Endothelial cell of umbilical vein (primary cell): Measurements from ENCODE around the gene AKT1. TPM values are rescaled to one million over a fixed set of nuclear protein-coding genes. Genes with fewer than 3 reads are reported as not detected.

ENCODE experiments used
- BruUV-seq: library from RNA; stranded (reverse); fragments of 400-500 nt; replicated peaks from 2 replicates; lab custom pipeline; 2021; lab: Mats Ljungman, UMichigan
- CTCF ChIA-PET: fragments of 300-600, 350-600 bp; sonication (Branson Sonifier 250); formaldehyde crosslinking; loops from one replicate; lab custom pipeline; 2021; ENCODE audit warnings: antibody characterized with exemption, inconsistent platforms; lab: Charles Lee
- POLR2A ChIA-PET: fragments of 300-600, 350-600 bp; sonication (Branson Sonifier 250); formaldehyde crosslinking; loops from one replicate; lab custom pipeline; 2021; ENCODE audit warnings: antibody characterized with exemption, inconsistent platforms; lab: Charles Lee
- DNase-seq: peaks from one replicate; pipeline ENCODE4 v3.0.0-alpha.2; 2011; ENCODE audit warnings: low read depth, low spot score
- FAIRE-seq: peaks from 2 replicates; lab custom pipeline; 2011; peaks lifted over from hg19 to GRCh38; lab: Jason Lieb, UNC
- H2AFZ ChIP-seq: 2 replicates; pipeline ENCODE4 v1.6.0; 2012; ENCODE audit warnings: low read depth, low read length, control low read depth, inconsistent platforms
- H3K27ac ChIP-seq: 2 replicates; pipeline ENCODE4 v1.5.1; 2011; ENCODE audit warnings: low read depth, mild to moderate bottlenecking, control low read depth, low read length, moderate library complexity; ENCODE audit not compliant: insufficient read depth
- H3K27me3 ChIP-seq, 2 experiments: 2 replicates each; pipeline versions ENCODE4 v1.6.0 to v1.6.1; 2011; ENCODE audit warnings: low read length in 2 of 2, mixed read lengths in 1 of 2; ENCODE audit not compliant: control insufficient read depth in 2 of 2, insufficient read depth in 2 of 2
- H3K36me3 ChIP-seq, 2 experiments: 2 replicates in 1 of 2; 3 replicates in 1 of 2; pipeline ENCODE4 v1.5.1; 2011; ENCODE audit warnings: low read length in 2 of 2, mild to moderate bottlenecking in 1 of 2, moderate library complexity in 1 of 2; ENCODE audit not compliant: control insufficient read depth in 2 of 2, insufficient read depth in 2 of 2; ENCODE audit errors: extremely low read depth in 1 of 2
- H3K4me1 ChIP-seq: 3 replicates; pipeline ENCODE4 v1.5.1; 2011; ENCODE audit warnings: mild to moderate bottlenecking, low read length; ENCODE audit not compliant: control insufficient read depth, insufficient read depth; ENCODE audit errors: extremely low read depth
- H3K4me2 ChIP-seq: 2 replicates; pipeline ENCODE4 v1.6.1; 2011; ENCODE audit warnings: low read length, control low read depth, mixed read lengths; ENCODE audit not compliant: insufficient read depth
- H3K4me3 ChIP-seq, 3 experiments: fragments of 200-600 bp in 1 of 3; sonication (generic), shearing (Covaris generic) in 1 of 3; replicated peaks in 1 of 3; 2 replicates each; pipeline ENCODE4 v1.5.1; 2011 to 2016; ENCODE audit warnings: control low read depth in 3 of 3, low read length in 3 of 3, mild to moderate bottlenecking in 2 of 3, inconsistent platforms in 1 of 3, low read depth in 1 of 3, moderate library complexity in 1 of 3; ENCODE audit not compliant: insufficient read depth in 1 of 3
- H3K79me2 ChIP-seq: 2 replicates; pipeline ENCODE4 v1.6.0; 2012; ENCODE audit warnings: low read length, inconsistent platforms; ENCODE audit not compliant: control insufficient read depth, insufficient read depth
- H3K9ac ChIP-seq: replicated peaks from 2 replicates; pipeline ENCODE3; 2011; ENCODE audit warnings: low read length, control low read depth; ENCODE audit not compliant: insufficient read depth; ENCODE audit errors: extremely low read depth
- H3K9me1 ChIP-seq: replicated peaks from 3 replicates; pipeline ENCODE4 v1.6.0; 2011; ENCODE audit warnings: mild to moderate bottlenecking, low read length; ENCODE audit not compliant: control insufficient read depth, insufficient read depth; ENCODE audit errors: extremely low read depth
- H3K9me3 ChIP-seq: replicated peaks from 2 replicates; pipeline ENCODE4 v1.5.1; 2012; ENCODE audit warnings: low read length, inconsistent platforms; ENCODE audit not compliant: control insufficient read depth, insufficient read depth
- H4K20me1 ChIP-seq: replicated peaks from 2 replicates; pipeline ENCODE3; 2011; ENCODE audit warnings: mild to moderate bottlenecking, low read length; ENCODE audit not compliant: control insufficient read depth, insufficient read depth; ENCODE audit errors: extremely low read depth
- EZH2 ChIP-seq: IDR thresholded peaks from 2 replicates; pipeline ENCODE4 v1.6.1; 2012; ENCODE audit warnings: borderline replicate concordance, low read depth, mild to moderate bottlenecking, moderate library complexity, low read length, inconsistent platforms; ENCODE audit not compliant: severe bottlenecking
- FOS ChIP-seq: IDR thresholded peaks from 2 replicates; pipeline ENCODE4 v1.6.1; 2011; ENCODE audit warnings: mild to moderate bottlenecking, low read length, moderate library complexity, borderline replicate concordance; ENCODE audit not compliant: insufficient read depth
- GATA2 ChIP-seq: IDR thresholded peaks from 2 replicates; pipeline ENCODE4 v1.7.0; 2011; ENCODE audit warnings: low read depth, mild to moderate bottlenecking, moderate library complexity, mixed read lengths, low read length; ENCODE audit not compliant: insufficient read length, insufficient read depth
- JUN ChIP-seq: IDR thresholded peaks from 2 replicates; pipeline ENCODE4 v1.6.1; 2011; ENCODE audit warnings: borderline replicate concordance, low read depth; ENCODE audit not compliant: insufficient read length, insufficient read depth
- MAX ChIP-seq: IDR thresholded peaks from 2 replicates; pipeline ENCODE4 v1.6.1; 2011; ENCODE audit not compliant: insufficient read depth, insufficient read length
- MYC ChIP-seq: IDR thresholded peaks from one replicate; pipeline ENCODE4 v1.6.1; 2011; ENCODE audit warnings: mild to moderate bottlenecking, low read depth, low read length
- POLR2A ChIP-seq: IDR thresholded peaks from 2 replicates; pipeline ENCODE4 v1.6.1; 2012; ENCODE audit warnings: low read depth, mild to moderate bottlenecking, control low read depth, low read length
- POLR2AphosphoS5 ChIP-seq: IDR thresholded peaks from 2 replicates; pipeline ENCODE4 v1.6.1; 2012; ENCODE audit warnings: low read depth, mild to moderate bottlenecking, control low read depth, low read length, moderate library complexity; ENCODE audit not compliant: insufficient read depth
- dilution Hi-C: fragments of 300-500 bp; cut with MboI; formaldehyde crosslinking; loops from one replicate; pipeline ENCODE4 v1.15.0; 2019; ENCODE audit warnings: low sequenced_read_pairs; ENCODE audit not compliant: extremely low pct_ligation_motif_present
- intact Hi-C: fragments of 100-400 bp; cut with micrococcal nuclease; formaldehyde crosslinking; loops from one replicate; pipeline ENCODE4 v1.10.0; 2022
- polyA plus RNA-seq, 4 experiments: library from polyadenylated mRNA; depleted of rRNA in 3 of 4; stranded (reverse) in 3 of 4; unstranded in 1 of 4; fragments of >200 nt; gene quantifications; 2 replicates each; pipeline versions ENCODE4 v1.2.1 to v1.2.3, GENCODE V29; 2011 to 2012; ENCODE audit warnings: missing spikeins in 1 of 4
- total RNA-seq: library from RNA; stranded (reverse); gene quantifications from 2 replicates; pipeline ENCODE4 v1.2.3, GENCODE V29; 2021
- TF ChIP-seq, protein P1 (sequence below), 2 donors: IDR thresholded peaks; 1 replicate in 1 of 2; 2 replicates in 1 of 2; pipeline ENCODE4 v1.5.1; 2011; ENCODE audit warnings: low read length in 2 of 2, mild to moderate bottlenecking in 2 of 2, moderate library complexity in 2 of 2, control low read depth in 1 of 2, inconsistent platforms in 1 of 2, low read depth in 1 of 2; ENCODE audit not compliant: insufficient read depth in 1 of 2; ENCODE audit errors: extremely low read depth in 1 of 2

Gene AKT1
- total and polyA plus RNA-seq, 2 donors (not counting 3 experiments of a cell fraction or from before 2014, with no cell fraction given) = 177 to 191 TPM

GRCh38 chr14:104756477-104757237 lies 38.9 kb downstream of the AKT1 start:
- H3K4me2 ChIP-seq = no peak overlapping the region
- H3K9me1 ChIP-seq = no peaks in the 10 kb centered on the region
- no TSS peak for BruUV-seq
- no peak overlapping the region for H3K9ac ChIP-seq
- intact Hi-C loops = no loop called here
- no peak overlapping the region for H3K27ac ChIP-seq
- POLR2A ChIA-PET = no interaction called here
- no peak overlapping the region for H2AFZ ChIP-seq
- TF ChIP-seq FOS = no peak
- no peak for TF ChIP-seq JUN
- no peak for TF ChIP-seq EZH2
- TF ChIP-seq GATA2 = no peak
- no peak for TF ChIP-seq POLR2AphosphoS5
- TF ChIP-seq POLR2A = no peak
- no peak for TF ChIP-seq MYC
- no peak for TF ChIP-seq MAX
- TF ChIP-seq, protein P1, sequence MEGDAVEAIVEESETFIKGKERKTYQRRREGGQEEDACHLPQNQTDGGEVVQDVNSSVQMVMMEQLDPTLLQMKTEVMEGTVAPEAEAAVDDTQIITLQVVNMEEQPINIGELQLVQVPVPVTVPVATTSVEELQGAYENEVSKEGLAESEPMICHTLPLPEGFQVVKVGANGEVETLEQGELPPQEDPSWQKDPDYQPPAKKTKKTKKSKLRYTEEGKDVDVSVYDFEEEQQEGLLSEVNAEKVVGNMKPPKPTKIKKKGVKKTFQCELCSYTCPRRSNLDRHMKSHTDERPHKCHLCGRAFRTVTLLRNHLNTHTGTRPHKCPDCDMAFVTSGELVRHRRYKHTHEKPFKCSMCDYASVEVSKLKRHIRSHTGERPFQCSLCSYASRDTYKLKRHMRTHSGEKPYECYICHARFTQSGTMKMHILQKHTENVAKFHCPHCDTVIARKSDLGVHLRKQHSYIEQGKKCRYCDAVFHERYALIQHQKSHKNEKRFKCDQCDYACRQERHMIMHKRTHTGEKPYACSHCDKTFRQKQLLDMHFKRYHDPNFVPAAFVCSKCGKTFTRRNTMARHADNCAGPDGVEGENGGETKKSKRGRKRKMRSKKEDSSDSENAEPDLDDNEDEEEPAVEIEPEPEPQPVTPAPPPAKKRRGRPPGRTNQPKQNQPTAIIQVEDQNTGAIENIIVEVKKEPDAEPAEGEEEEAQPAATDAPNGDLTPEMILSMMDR (IDR thresholded peaks at IDR 0.05; ENCODE audit: extremely low read depth in 1 of 2, insufficient read depth in 1 of 2, low read depth in 1 of 2, low read length in 2 of 2) = no peak
- CTCF ChIA-PET = interaction anchor here (2.4 kb wide), 1 partner anchor 12 kb away, joined by 16 read pairs; no protein-coding TSS in a partner anchor
- no peak overlapping the region for H3K4me3 ChIP-seq
- peaks cover 24% of the 10 kb centered on the region for H3K79me2 ChIP-seq
- H4K20me1 ChIP-seq = no peaks in the 10 kb centered on the region
- H3K4me1 ChIP-seq = peaks cover 8% of the 10 kb centered on the region
- H3K36me3 ChIP-seq = peaks cover 0 to 40% of the 10 kb centered on the region in 2 experiments
- H3K27me3 ChIP-seq = no peaks in the 10 kb centered on the region
- no peaks in the 10 kb centered on the region for H3K9me3 ChIP-seq
- no peak for FAIRE-seq
- dilution Hi-C loops = no loop called here
- DNase-seq = no peak
